Measurements from ENCODE around the gene HS6ST2. TPM values are rescaled to one million over a fixed set of nuclear protein-coding genes. Genes with fewer than 3 reads are reported as not detected.

Gene HS6ST2
- polyA plus RNA-seq, 1 of the 3 experiments (the other 2 are of a cell fraction), result 0.05 TPM

GRCh38 chrX:132810964-132811712 is 147.3 kb downstream of the HS6ST2 start:
- Histone ChIP-seq H4K20me1 (ENCODE audit: insufficient read depth) (no peaks in the 10 kb centered on the region), H3K36me3 (replicated peaks in 1 of 2; ENCODE audit: control insufficient read depth in 1 of 2, insufficient read depth in 2 of 2, low read length in 1 of 2) (no peaks in the 10 kb centered on the region), H3K27me3 (ENCODE audit: insufficient read depth) (no peaks in the 10 kb centered on the region; the same call in 1 of the 2 replicates), H3K79me2 (ENCODE audit: insufficient read depth) (no peaks in the 10 kb centered on the region), H3F3A (replicated peaks; ENCODE audit: insufficient read depth) (no peaks in the 10 kb centered on the region), H2AFZ (ENCODE audit: low read depth) (no peak overlapping the region), H3K9ac (no peak overlapping the region), H3K4me1 (ENCODE audit: control insufficient read depth in 1 of 2, insufficient read depth in 2 of 2, low read depth in 1 of 2, low read length in 1 of 2) (no peaks in the 10 kb centered on the region), H3K9me3 (no peaks in the 10 kb centered on the region), H3K27ac (ENCODE audit: low read depth in 2 of 2, low read length in 1 of 2) (no peak overlapping the region), H3K4me3 (ENCODE audit: low read depth in 2 of 2, low read length in 1 of 2) (no peak overlapping the region), H3K9me2 (no peaks in the 10 kb centered on the region), H3K4me2 (no peak overlapping the region)
- TF ChIP-seq RFX5 (IDR thresholded peaks at IDR 0.05; ENCODE audit: low read length) (no peak), FOXM1 (IDR thresholded peaks at IDR 0.05; ENCODE audit: low read depth) (no peak), CTCF (IDR thresholded peaks at IDR 0.05) (no peak), GATA2 (CRISPR knock-in tag; IDR thresholded peaks at IDR 0.05) (no peak), EP300 (IDR thresholded peaks at IDR 0.05; ENCODE audit: borderline replicate concordance in 1 of 2, low read depth in 1 of 2, low read length in 1 of 2) (no peak), TAF1 (IDR thresholded peaks at IDR 0.05; ENCODE audit: borderline replicate concordance, low read depth, low read length) (no peak), EZH2phosphoT487 (IDR thresholded peaks at IDR 0.05; ENCODE audit: borderline replicate concordance, low read depth) (no peak), FOXJ3 (CRISPR knock-in tag; IDR thresholded peaks at IDR 0.05) (no peak), MXI1 (IDR thresholded peaks at IDR 0.05; ENCODE audit: low read depth, low read length) (no peak), RAD21 (IDR thresholded peaks at IDR 0.05; ENCODE audit: low read length) (no peak), TEAD4 (IDR thresholded peaks at IDR 0.05; ENCODE audit: borderline replicate concordance, insufficient read depth) (no peak), POLR2AphosphoS5 (IDR thresholded peaks at IDR 0.05; ENCODE audit: low read depth, low read length) (no peak), TCF12 (IDR thresholded peaks at IDR 0.05) (no peak), ZBTB33 (IDR thresholded peaks at IDR 0.05; ENCODE audit: borderline replicate concordance, low read depth) (no peak), CHD2 (IDR thresholded peaks at IDR 0.05; ENCODE audit: low read length, partially characterized antibody) (no peak)
- 35% methylated on average over 5 of the region's 5 CpGs for WGBS (ENCODE audit: low lambda C conversion rate)
- ChIA-PET CTCF (interaction anchor here (1.3 kb wide), 1 partner anchor 11 kb away, joined by 4 read pairs; no protein-coding TSS in a partner anchor), POLR2A (no interaction called here)
- DNase-seq, result no peak

Measured in SK-N-SH (cell line).